CD4-positive, alpha-beta memory T cell (primary cell): ENCODE measurements around the gene ABHD12B. TPM values are rescaled to one million over a fixed set of nuclear protein-coding genes. Genes with fewer than 3 reads are reported as not detected.

Experiments
- CTCF ChIA-PET: fragments of 350-600 bp; sonication (Branson Sonifier 250); formaldehyde crosslinking; loops from one replicate; lab custom pipeline; 2021; ENCODE audit warnings: inconsistent platforms; ENCODE audit not compliant: partially characterized antibody; lab: Charles Lee
- POLR2A ChIA-PET: fragments of 350-600 bp; sonication (Branson Sonifier 250); formaldehyde crosslinking; loops from one replicate; lab custom pipeline; 2021; ENCODE audit not compliant: partially characterized antibody; lab: Charles Lee
- DNase-seq, 5 donors: peaks; one replicate each; pipeline versions ENCODE4 v3.0.0 to v3.0.0-alpha.2; 2020 to 2022; ENCODE audit warnings: mixed read lengths in 1 of 5
- H3K27ac ChIP-seq: one replicate; pipeline ENCODE4 v1.7.0; 2013; ENCODE audit warnings: low read depth, low read length
- H3K27me3 ChIP-seq: 2 replicates; pipeline ENCODE4 v1.7.0; 2013; ENCODE audit warnings: mild to moderate bottlenecking, low read length, moderate library complexity; ENCODE audit not compliant: insufficient read depth
- H3K36me3 ChIP-seq: 2 replicates; pipeline ENCODE4 v1.7.0; 2013; ENCODE audit warnings: mild to moderate bottlenecking, low read length, moderate library complexity; ENCODE audit not compliant: insufficient read depth
- H3K4me1 ChIP-seq: 2 replicates; pipeline ENCODE4 v1.7.0; 2013; ENCODE audit warnings: mild to moderate bottlenecking, low read length, moderate library complexity; ENCODE audit not compliant: insufficient read depth
- H3K4me3 ChIP-seq, 2 donors: one replicate each; pipeline ENCODE4 v1.7.0; 2013; ENCODE audit warnings: low read length in 2 of 2, mild to moderate bottlenecking in 1 of 2
- H3K9me3 ChIP-seq, 2 donors: one replicate each; pipeline ENCODE4 v1.7.0; 2013; ENCODE audit warnings: low read length in 2 of 2, control low read depth in 1 of 2; ENCODE audit not compliant: control insufficient read depth in 1 of 2
- H3K27ac Mint-ChIP-seq, 7 donors: one replicate each; pipeline ENCODE4 v1.8.0; 2020 to 2021; ENCODE audit warnings: mixed read lengths in 7 of 7, mild to moderate bottlenecking in 6 of 7, inconsistent platforms in 3 of 7, moderate library complexity in 3 of 7
- H3K27me3 Mint-ChIP-seq, 2 donors: one replicate each; pipeline ENCODE4 v1.8.0; 2020 to 2021; ENCODE audit warnings: mixed read lengths in 2 of 2
- H3K36me3 Mint-ChIP-seq, 2 donors: one replicate each; pipeline ENCODE4 v1.8.0; 2020 to 2021; ENCODE audit warnings: mixed read lengths in 2 of 2, inconsistent platforms in 1 of 2, mild to moderate bottlenecking in 1 of 2
- H3K4me1 Mint-ChIP-seq, 4 donors: one replicate each; pipeline ENCODE4 v1.8.0; 2020 to 2021; ENCODE audit warnings: mixed read lengths in 4 of 4, mild to moderate bottlenecking in 1 of 4
- H3K4me3 Mint-ChIP-seq, 8 donors: one replicate each; pipeline ENCODE4 v1.8.0; 2020 to 2021; ENCODE audit warnings: mixed read lengths in 8 of 8, mild to moderate bottlenecking in 7 of 8, moderate library complexity in 6 of 8, inconsistent platforms in 3 of 8
- H3K9me3 Mint-ChIP-seq, 8 donors: one replicate each; pipeline ENCODE4 v1.8.0; 2020 to 2021; ENCODE audit warnings: mixed read lengths in 8 of 8, mild to moderate bottlenecking in 5 of 8, inconsistent platforms in 3 of 8, moderate library complexity in 1 of 8
- intact Hi-C: fragments of 100-400 bp; cut with micrococcal nuclease; formaldehyde crosslinking; loops from one replicate; pipeline ENCODE4 v1.15.1; 2023
- polyA plus RNA-seq, 2 donors: library from polyadenylated mRNA; unstranded; fragments of 300-500 nt; fragmentation: Illumina TruSeq; gene quantifications; one replicate each; pipeline ENCODE4 v1.2.3, GENCODE V29; 2021
- total RNA-seq, 2 experiments: library from RNA; stranded (reverse); gene quantifications; one replicate each; pipeline ENCODE4 v1.2.3, GENCODE V29; 2021

Gene ABHD12B
- total and polyA plus RNA-seq, 4 experiments from 2014 or later: not detected

GRCh38 chr14:50826681-50827080 is 45.2 kb upstream of the ABHD12B start:
- Mint-ChIP-seq H3K27ac (peak overlapping the region in 3 of 7 donors; percentile 49 to 69 (median 49)), H3K27me3 (no peaks in the 10 kb centered on the region), H3K4me3 (no peak overlapping the region), H3K9me3 (peaks cover 0 to 2% (median 0%) of the 10 kb centered on the region in 8 donors), H3K36me3 (peaks cover 0 to 13% of the 10 kb centered on the region in 2 donors), H3K4me1 (peaks cover 68 to 87% (median 75%) of the 10 kb centered on the region in 4 donors)
- intact Hi-C loops: loop anchor here (5.0 kb wide), 1 partner anchor 1491 kb away; no protein-coding TSS in a partner anchor
- no peaks in the 10 kb centered on the region for H3K27me3 ChIP-seq
- H3K4me1 ChIP-seq: peaks cover 82% of the 10 kb centered on the region
- no peaks in the 10 kb centered on the region for H3K36me3 ChIP-seq
- POLR2A ChIA-PET: interaction anchor here (1.3 to 2.1 kb wide), 2 partner anchors 40 to 42 kb away, joined by 3 to 14 read pairs; no protein-coding TSS in a partner anchor
- DNase-seq: no peak
- H3K27ac ChIP-seq: no peak overlapping the region
- H3K9me3 ChIP-seq: no peaks in the 10 kb centered on the region
- CTCF ChIA-PET: interaction anchor here (0.9 to 5.1 kb wide), 6 partner anchors 33 to 506 kb away, joined by 3 to 55 read pairs (median 7); no protein-coding TSS in a partner anchor
- no peak overlapping the region for H3K4me3 ChIP-seq

- no peaks in the 10 kb centered on the region for H3K27me3 Mint-ChIP-seq
- ChIA-PET POLR2A (interaction anchor here (0.6 to 4.4 kb wide), 10 partner anchors 8 to 466 kb away, joined by 3 to 53 read pairs (median 19); no protein-coding TSS in a partner anchor), CTCF (interaction anchor here (0.6 to 5.1 kb wide), 12 partner anchors 11 to 68 kb away, joined by 3 to 55 read pairs (median 4); no protein-coding TSS in a partner anchor)
- H3K4me3 Mint-ChIP-seq: peak overlapping the region; percentile 89 to 100 (median 94)
- peaks cover 64% of the 10 kb centered on the region for H3K4me1 ChIP-seq
- peaks cover 0 to 3% (median 0%) of the 10 kb centered on the region in 8 donors for H3K9me3 Mint-ChIP-seq
- peak overlapping the region; percentile 60 for H3K27ac ChIP-seq
- H3K27ac Mint-ChIP-seq: peak overlapping the region; percentile 1 to 96 (median 86)
- intact Hi-C loops: loop anchor here (5.0 kb wide), 1 partner anchor 1488 kb away; no protein-coding TSS in a partner anchor
- H3K36me3 Mint-ChIP-seq: peaks cover 0 to 12% of the 10 kb centered on the region in 2 donors
- no peaks in the 10 kb centered on the region for H3K36me3 ChIP-seq
- H3K9me3 ChIP-seq: no peaks in the 10 kb centered on the region
- DNase-seq: no peak
- H3K4me3 ChIP-seq: peak overlapping the region; percentile 77 to 78
- peaks cover 50 to 73% (median 61%) of the 10 kb centered on the region in 4 donors for H3K4me1 Mint-ChIP-seq
- no peaks in the 10 kb centered on the region for H3K27me3 ChIP-seq
Observed at GRCh38 chr14:50828721-50829488, 42.9 kb upstream of the ABHD12B start.

- no peaks in the 10 kb centered on the region for H3K27me3 Mint-ChIP-seq
- peak overlapping the region; percentile 71 to 96 (median 88) for H3K27ac Mint-ChIP-seq
- H3K9me3 Mint-ChIP-seq: peaks cover 0 to 3% (median 0%) of the 10 kb centered on the region in 8 donors
- ChIA-PET CTCF (interaction anchor here (0.6 to 5.1 kb wide), 12 partner anchors 10 to 69 kb away, joined by 3 to 55 read pairs (median 4); no protein-coding TSS in a partner anchor), POLR2A (interaction anchor here (0.6 to 4.4 kb wide), 11 partner anchors 9 to 466 kb away, joined by 3 to 53 read pairs (median 12); no protein-coding TSS in a partner anchor)
- peaks cover 47 to 73% (median 57%) of the 10 kb centered on the region in 4 donors for H3K4me1 Mint-ChIP-seq
- Histone ChIP-seq H3K27ac (peak overlapping the region; percentile 60), H3K4me3 (peak overlapping the region; percentile 77 to 78), H3K36me3 (no peaks in the 10 kb centered on the region), H3K9me3 (no peaks in the 10 kb centered on the region), H3K4me1 (peaks cover 57% of the 10 kb centered on the region), H3K27me3 (no peaks in the 10 kb centered on the region)
- peak overlapping the region; percentile 89 to 100 (median 94) for H3K4me3 Mint-ChIP-seq
- peaks cover 0 to 12% of the 10 kb centered on the region in 2 donors for H3K36me3 Mint-ChIP-seq
- no peak for DNase-seq
- intact Hi-C loops: loop anchor here (1.0 to 5.0 kb wide), 7 partner anchors 8 to 1488 kb away; partner anchors contain the start of genes FRMD6 and SAV1
Observed at GRCh38 chr14:50829489-50830043, 42.3 kb upstream of the ABHD12B start.

GRCh38 chr14:50830044-50830931 is 41.6 kb upstream of the ABHD12B start:
- Histone ChIP-seq H3K27ac (peak overlapping the region; percentile 60), H3K9me3 (no peaks in the 10 kb centered on the region), H3K4me3 (peak overlapping the region; percentile 77 to 78), H3K36me3 (no peaks in the 10 kb centered on the region), H3K4me1 (peaks cover 56% of the 10 kb centered on the region), H3K27me3 (no peaks in the 10 kb centered on the region)
- peak; percentile 58 to 82 (median 62) for DNase-seq
- Mint-ChIP-seq H3K27ac (peak overlapping the region; percentile 71 to 96 (median 88)), H3K4me1 (peaks cover 47 to 73% (median 55%) of the 10 kb centered on the region in 4 donors), H3K9me3 (peaks cover 0 to 3% (median 0%) of the 10 kb centered on the region in 8 donors), H3K4me3 (peak overlapping the region; percentile 89 to 100 (median 94)), H3K27me3 (no peaks in the 10 kb centered on the region), H3K36me3 (peaks cover 0 to 12% of the 10 kb centered on the region in 2 donors)
- intact Hi-C loops: loop anchor here (1.0 to 5.0 kb wide), 6 partner anchors 9 to 822 kb away; partner anchors contain the start of genes FRMD6 and SAV1
- POLR2A ChIA-PET: interaction anchor here (0.8 to 4.4 kb wide), 14 partner anchors 9 to 467 kb away, joined by 3 to 53 read pairs (median 5); partner anchors contain the start of gene MAP4K5
- CTCF ChIA-PET: interaction anchor here (0.6 to 5.1 kb wide), 10 partner anchors 10 to 970 kb away, joined by 3 to 55 read pairs (median 4); no protein-coding TSS in a partner anchor

DNA sequence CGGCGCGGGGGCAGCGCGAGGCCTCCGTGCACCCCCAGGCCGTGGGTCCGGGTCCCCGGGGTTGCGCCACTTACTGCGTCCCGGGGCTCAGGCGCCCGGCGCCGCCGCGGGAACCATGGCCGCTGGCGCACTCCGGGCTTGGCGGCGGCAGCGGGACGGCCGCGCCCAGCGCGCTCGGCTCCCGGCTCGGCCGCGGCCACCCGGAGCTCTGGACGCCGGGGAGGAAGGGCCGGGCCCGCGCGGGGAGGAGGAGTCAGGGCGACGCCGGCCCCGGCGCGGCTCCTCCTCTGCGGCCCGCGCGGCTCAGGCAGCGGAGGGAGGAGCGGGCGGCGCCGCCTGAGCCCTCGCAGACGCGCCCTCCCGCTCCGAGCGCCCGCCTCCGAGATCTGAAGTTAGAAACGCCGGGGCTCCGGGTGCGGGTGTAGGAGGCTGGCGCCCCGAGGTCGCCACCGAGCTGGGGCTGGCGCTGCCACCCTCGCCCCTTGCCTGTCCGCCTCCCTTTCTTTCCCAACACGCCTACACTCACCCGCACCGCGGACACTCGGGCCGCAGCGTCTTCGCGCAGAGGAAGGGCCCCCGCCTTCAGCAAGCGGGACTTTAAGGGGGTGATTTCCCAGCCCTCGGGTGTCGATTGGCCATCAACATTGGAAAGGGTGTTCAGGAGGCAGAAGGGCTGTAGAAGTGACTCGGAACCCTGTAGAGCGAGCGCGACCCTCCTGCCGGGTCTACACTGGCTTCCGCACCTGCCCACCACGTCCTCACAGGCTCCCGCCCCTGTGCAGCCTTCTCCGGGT is 40.7 kb upstream of the ABHD12B start, which contains the start of gene NIN:
TSS of gene NIN (minus strand) at position 231 of the 794 bp plus-strand sequence. CDS start 9,106 bp downstream, outside the sequence.
- peak within 1 kb of the TSS; percentile 62 for H3K27ac ChIP-seq
- ChIA-PET CTCF (interaction anchor here (0.6 to 5.1 kb wide), 6 partner anchors 10 to 971 kb away, joined by 3 to 55 read pairs (median 10); no protein-coding TSS in a partner anchor), POLR2A (interaction anchor here (0.6 to 4.4 kb wide), 16 partner anchors 9 to 299 kb away, joined by 3 to 53 read pairs (median 5); partner anchors contain the start of gene MAP4K5)
- peak within 1 kb of the TSS; percentile 77 to 81 for H3K4me3 ChIP-seq
- H3K4me1 ChIP-seq: peaks cover 56% of the 10 kb centered on the region
- no peaks in the 10 kb centered on the region for H3K27me3 ChIP-seq
- H3K27me3 Mint-ChIP-seq: no peaks in the 10 kb centered on the region
- peaks cover 45 to 72% (median 53%) of the 10 kb centered on the region in 4 donors for H3K4me1 Mint-ChIP-seq
- peaks cover 0 to 12% of the 10 kb centered on the region in 2 donors for H3K36me3 Mint-ChIP-seq
- H3K9me3 ChIP-seq: no peaks in the 10 kb centered on the region
- H3K9me3 Mint-ChIP-seq: peaks cover 0 to 3% (median 0%) of the 10 kb centered on the region in 8 donors
- peak; percentile 66 to 76 (median 74) for DNase-seq
- H3K4me3 Mint-ChIP-seq: peak within 1 kb of the TSS; percentile 95 to 100 (median 97)
- H3K36me3 ChIP-seq: no peaks in the 10 kb centered on the region
- intact Hi-C loops: loop anchor here (1.0 to 5.0 kb wide), 7 partner anchors 10 to 821 kb away; partner anchors contain the start of genes FRMD6 and SAV1
- H3K27ac Mint-ChIP-seq: peak within 1 kb of the TSS; percentile 92 to 97 (median 96)
